GM21515 (cell line): ENCODE data around the gene CSMD2.

Experiments
- ATAC-seq: cut with Tn5 transposase; IDR thresholded peaks from one replicate; pipeline ENCODE4 v1.9.1; 2021; ENCODE audit not compliant: unreplicated experiment

CSMD2 gene

DNA sequence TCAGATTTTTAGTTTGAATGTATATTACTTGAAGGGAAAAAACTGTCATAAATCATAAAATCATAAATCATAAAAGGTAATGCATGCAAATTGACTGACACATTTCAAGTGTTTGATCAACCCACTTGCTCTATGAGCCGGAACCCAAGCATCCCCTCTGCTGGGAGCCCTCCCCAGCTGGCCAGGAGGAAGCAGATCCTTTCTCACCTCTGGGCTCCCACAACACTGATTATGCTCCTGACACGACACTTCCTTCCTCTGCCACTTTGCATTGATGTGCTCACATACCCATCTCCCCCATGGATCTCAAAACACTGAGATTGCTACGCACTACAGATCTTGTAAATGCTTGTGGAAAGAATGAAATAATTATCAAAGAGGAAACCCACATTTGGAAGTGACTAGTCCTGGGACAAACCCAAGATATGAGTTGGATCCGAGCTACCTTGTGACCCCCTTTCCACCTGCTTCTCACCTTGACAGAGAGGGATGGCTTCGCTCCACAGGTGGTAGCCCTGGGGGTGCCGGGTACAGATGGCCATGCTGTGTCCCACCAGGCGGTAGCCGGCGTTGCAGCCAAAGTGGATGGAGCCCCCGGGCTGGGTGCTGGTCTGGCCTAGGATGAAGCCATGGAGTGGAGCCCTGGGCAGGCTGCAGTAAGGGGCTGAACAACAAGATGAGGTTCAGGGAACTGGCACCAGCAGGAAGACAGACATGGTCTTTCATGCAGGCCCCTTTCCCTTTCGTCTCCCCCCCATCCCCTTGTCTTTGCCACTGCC lies 588.0 kb downstream of the CSMD2 start:
- ATAC-seq: no peak

GRCh38 chr1:33575324-33575879 lies 589.6 kb downstream of the CSMD2 start:
- ATAC-seq: no peak

- ATAC-seq: no peak
Measured at GRCh38 chr1:33573661-33574060, 591.4 kb downstream of the CSMD2 start.

- ATAC-seq: no peak
Measured at GRCh38 chr1:33572387-33572786, 592.6 kb downstream of the CSMD2 start.

- ATAC-seq: no peak
Measured at GRCh38 chr1:33569331-33569730, 595.7 kb downstream of the CSMD2 start.

DNA sequence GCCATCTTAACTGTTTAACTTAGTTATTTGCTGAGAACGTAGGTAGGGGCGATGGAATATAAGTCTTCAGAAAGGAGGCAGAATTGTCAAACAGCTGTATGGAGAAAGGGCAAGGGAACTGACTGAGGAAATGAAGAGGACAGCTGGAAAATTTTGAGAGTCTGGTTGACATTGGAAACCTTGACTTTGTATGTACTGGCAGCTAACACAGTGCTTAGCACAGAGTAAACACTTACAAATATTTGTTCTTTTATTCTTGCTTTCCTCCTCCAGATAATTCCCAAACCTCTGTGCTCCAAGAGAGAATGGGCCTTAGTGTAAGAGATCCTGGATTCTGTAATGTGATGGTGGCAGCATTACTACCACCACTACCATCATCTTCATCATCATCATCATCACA lies 601.3 kb downstream of the CSMD2 start:
- no peak for ATAC-seq

- ATAC-seq: no peak
Measured at GRCh38 chr1:33562563-33562962, 602.5 kb downstream of the CSMD2 start.

DNA sequence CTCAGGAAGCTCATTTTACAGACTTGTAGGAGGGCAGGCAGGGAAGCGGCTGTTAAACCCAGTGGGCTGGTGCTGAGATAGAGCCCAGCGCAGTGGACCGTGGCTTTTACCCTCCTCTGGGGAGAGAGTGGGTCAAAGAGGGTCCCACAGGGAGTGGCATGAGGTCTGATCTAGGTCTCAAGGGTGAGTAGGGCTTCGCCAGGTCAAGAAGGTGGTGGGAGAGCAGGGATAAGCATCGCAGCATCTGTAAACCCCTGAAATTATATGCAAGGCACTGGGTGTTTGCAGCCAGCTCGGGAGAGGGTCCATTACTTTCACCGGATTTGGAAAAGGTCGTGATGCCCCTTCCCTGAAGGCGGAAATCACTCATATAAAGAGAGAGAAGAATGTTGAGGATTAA lies 603.5 kb downstream of the CSMD2 start:
- ATAC-seq: no peak

GRCh38 chr1:33560680-33561079 lies 604.4 kb downstream of the CSMD2 start:
- ATAC-seq: no peak

DNA sequence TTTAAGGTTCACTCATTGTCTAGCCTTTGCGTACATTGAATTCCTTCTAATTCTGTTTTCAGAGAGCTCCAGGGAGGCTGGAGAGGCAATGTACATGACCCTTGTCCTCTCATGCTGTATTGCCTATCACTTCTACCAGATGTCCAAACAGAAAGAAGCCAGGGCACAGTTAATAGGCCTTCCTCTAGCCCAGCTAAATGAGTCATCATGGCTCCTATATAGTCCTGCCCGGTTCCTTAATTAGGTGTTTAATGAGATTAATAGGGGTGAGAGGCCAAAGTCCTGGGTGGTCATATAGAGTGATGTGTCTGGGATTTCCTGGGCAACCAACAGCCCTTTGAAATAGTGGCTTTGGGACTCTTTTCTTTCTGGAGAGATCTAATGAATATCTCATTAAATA lies 616.3 kb downstream of the CSMD2 start:
- ATAC-seq: no peak

GRCh38 chr1:33548319-33548718 lies 616.7 kb downstream of the CSMD2 start:
- no peak for ATAC-seq

DNA sequence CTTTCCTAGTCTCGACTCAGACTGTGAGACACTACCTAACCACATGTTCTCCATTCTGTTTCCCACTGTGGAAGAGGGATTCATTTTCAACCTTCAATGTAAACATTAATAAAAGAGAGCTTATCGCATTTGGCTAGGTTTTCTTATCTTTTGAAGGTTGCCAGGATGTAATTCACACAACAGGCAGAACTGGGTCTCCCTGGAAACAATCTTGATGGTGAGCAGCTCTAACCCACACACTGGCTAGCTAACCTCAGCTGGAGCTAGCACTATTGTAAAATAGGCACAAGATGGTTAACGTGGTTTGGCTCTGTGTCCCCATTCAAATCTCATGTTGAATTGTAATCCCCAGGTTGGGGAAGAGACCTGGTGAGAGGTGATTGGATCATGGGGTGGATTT lies 617.5 kb downstream of the CSMD2 start:
- ATAC-seq: no peak

DNA sequence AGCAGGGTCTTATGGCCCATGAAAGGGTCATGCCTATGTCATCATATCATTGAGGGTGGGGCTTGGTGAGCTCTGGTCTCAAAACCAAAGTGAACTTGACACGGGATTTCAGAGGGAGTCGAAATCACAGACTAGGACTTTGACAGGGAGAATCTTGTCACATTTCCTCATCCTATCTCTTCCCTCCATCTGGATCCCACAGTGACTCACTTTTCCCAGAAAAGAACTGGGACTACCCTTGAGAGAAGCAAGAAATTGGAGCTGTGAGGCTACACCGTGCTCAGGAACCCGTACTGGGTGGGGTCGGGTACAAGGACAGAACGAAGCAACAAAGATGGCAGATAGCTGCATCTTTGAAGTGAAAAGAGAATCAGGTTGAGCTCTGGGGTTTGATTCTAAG lies 623.1 kb downstream of the CSMD2 start:
- ATAC-seq: no peak

DNA sequence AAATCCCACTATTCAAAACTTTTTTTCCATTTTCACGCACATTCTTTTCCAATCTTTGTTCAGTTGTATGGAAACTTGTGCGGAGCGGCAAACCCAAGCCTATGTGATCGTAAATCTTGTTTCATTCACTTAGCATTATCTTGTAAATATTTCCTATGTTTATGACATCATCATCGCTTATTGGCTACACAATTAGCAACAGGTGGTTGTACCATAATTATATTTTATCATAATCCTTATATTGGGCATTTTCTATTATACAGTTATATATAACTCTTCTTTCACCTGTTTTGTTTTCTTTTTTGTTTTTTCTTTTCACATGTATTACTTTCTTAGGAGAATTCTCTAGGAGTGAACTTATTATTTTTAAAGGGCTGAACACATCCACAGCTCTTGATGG lies 627.1 kb downstream of the CSMD2 start:
- ATAC-seq: no peak

DNA sequence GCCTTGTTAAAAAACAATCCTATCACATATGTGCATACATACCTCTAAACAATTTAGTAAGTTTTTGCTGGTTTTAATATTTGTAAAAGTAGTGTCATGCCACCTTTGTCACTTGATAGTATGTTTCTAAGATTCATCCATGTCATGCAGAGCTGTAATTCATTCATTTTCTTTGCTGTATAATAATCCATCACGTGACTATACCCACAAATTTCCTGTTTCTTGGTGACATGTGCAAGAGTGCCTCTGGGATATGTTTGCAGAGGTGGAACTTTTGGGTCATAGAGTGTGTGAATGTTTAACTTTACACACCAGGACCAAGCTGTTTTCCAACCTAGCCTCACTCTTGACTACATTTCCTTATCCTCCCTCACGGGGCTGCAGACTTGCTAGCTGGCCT lies 629.7 kb downstream of the CSMD2 start:
- no peak for ATAC-seq

DNA sequence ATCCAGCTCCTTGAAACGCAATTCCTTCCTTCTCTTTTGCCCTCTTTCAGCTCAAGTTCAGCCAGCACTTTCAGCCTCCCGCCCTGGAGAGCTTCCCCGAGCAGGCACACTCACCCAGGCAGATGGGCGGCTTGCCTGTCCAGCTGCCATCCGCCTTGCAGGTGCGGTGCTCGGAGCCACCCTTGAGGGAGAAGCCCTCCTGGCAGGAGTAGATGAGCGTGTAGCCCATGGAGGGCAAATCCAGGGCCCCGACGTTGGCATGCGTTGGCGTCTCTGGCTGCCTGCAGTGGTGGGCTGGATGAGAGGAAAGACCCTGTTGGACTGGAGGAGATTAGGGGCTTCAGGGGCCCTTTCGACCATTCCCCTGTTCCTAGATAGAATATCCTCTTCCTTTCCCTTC lies 632.1 kb downstream of the CSMD2 start:
- ATAC-seq: no peak

DNA sequence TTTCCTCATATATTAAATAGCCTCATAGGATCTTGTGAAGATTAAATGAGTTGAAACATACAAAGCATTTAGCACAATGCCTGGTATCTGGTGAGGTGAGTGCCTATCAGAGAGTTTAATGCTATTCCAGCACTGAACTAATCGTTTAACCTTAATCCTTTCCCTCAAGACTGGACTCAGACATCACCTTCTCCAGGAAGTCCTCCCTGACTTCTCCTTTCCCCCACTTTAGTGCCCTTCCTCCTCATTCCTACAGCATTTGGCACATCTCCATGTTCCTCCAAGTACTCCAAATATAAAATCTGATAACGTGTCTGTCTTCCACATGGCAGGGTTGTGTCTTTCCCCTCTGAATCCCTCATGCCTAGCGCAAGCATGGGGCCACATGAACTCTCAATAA lies 632.8 kb downstream of the CSMD2 start:
- no peak for ATAC-seq

GRCh38 chr1:33529957-33530356 lies 635.1 kb downstream of the CSMD2 start:
- ATAC-seq: no peak

- no peak for ATAC-seq
Measured at GRCh38 chr1:33527934-33528333, 637.1 kb downstream of the CSMD2 start.

DNA sequence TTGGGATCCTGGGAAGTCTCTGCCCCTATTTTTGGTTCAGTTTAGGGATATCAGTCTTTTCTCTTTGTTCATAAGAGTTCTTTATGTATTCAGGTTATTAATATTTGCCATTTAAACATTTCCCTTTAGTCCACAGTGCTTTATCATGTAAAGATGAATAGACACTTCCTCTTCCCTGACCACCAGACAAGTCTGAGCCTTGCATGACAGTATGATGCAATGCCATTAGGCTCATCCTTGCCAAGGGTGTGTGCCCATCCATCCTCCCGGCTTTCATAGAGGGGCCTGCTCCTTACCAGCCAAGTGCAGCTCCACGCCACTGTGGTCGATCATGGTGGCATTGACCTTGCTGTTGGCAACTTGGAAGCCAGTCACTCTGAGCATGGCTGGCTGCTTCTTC lies 640.4 kb downstream of the CSMD2 start:
- no peak for ATAC-seq

- no peak for ATAC-seq
Measured at GRCh38 chr1:33519240-33519884, 645.7 kb downstream of the CSMD2 start.

DNA sequence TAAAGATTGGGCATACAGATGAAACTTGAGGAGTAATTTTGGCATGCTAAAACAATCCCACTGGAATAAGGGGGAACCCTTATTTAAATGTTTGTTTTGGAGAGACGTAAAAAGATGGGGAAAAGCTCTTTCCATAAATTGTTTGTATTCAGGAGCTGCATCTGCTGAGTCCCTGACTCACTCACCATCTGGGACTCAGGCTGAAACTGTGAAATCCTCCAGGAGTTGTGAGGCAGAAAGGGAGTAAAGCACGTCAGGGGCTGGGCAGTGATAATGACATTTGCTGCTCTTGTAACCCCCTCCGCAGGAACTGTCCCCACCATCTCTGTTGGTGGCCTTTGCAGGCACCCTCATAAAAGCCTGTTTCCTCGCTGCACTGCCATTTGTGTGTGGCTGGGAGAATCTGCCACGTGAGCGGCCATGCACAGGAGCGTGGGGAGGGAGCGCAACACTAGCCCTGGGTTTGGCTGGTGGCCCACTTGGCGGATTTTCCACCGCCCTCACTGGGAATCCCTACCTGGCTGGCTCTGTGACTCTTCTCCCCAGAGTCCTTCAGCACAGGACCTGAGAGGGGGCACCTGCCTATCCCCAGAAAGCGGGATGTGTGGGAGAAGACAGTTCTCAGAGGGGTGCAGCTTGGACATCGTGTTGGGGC lies 647.3 kb downstream of the CSMD2 start:
- no peak for ATAC-seq
